ENCODE data around the gene PNCK.
"Not testable (repeated sequence)": the region's sequence is repeated elsewhere in the genome, so short reads cannot be mapped to it uniquely, and the experiment has no call there.

The PNCK gene

DNA sequence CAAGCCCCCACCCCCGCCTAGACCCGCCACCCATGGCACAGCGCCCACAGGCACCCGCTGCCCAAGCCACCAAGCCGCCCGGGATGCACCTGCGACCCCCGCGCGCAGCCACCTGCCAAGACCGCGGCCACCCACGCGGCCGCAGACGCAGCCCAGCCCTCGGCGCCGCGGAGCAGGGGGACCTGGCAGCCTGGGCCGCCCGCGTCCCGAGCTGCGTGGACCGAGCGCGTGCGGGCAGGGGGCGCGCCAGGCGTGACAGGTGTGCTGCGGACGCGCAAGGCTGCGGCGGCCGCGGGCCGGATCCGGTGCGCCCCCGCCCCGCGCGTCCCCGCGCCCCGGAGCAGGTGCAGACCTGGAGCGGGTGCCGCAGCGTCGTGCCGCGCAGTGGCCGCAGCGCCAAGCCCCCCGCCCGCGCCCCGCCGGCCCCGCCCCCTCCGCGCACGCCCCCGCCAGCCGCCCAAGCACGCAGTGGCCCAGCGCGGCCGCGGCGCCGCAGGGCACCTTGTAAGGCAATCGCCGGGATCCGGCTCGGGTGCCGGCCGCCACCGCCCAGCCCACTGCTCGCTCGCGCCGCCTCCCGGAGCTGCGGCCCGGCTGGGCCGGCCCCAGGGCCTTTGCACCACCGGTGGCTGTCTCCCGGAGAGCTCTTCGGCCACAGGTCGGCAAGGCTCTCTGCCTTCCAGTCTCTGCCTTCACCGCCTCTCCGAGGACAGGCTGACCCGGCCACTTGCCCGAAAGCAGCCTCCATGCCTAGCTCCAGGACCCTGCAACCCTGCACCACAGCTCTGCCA is at the start of gene PNCK:
TSS of gene PNCK (minus strand) at position 386 of the 791 bp plus-strand sequence. CDS start 737 bp downstream, outside the sequence.
- in situ Hi-C loops (cut with MboI; ENCODE audit: low sequenced_read_pairs): loop anchor here (25.0 kb wide), 1 partner anchor 711 kb away; no protein-coding TSS in a partner anchor

- in situ Hi-C loops (cut with MboI; ENCODE audit: low sequenced_read_pairs): no loop called here
Observed at GRCh38 chrX:153722704-153723350, 49.2 kb upstream of the PNCK start.

DNA sequence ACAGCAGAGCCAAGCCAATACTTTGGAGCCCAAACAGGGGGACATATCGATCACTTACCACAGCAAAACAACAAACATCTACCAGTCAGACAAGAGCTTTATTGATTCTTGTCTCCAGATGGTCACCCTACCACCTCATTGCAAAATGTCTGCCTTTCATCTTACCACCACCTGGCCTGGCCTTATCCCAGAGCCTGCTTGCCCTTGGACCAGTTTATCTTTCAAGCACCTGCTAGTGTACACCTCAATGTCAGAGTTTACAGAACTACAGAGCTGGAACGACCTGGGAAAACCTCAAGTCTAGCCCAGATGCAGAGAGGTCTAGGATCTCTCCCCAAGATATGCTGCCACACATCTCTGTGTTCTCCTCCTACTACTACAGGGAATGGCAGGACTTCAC is 46.1 kb upstream of the PNCK start:
- in situ Hi-C loops (cut with MboI; ENCODE audit: low sequenced_read_pairs): no loop called here

GRCh38 chrX:153719238-153719637 is 45.6 kb upstream of the PNCK start:
- in situ Hi-C loops (cut with MboI; ENCODE audit: low sequenced_read_pairs): no loop called here

DNA sequence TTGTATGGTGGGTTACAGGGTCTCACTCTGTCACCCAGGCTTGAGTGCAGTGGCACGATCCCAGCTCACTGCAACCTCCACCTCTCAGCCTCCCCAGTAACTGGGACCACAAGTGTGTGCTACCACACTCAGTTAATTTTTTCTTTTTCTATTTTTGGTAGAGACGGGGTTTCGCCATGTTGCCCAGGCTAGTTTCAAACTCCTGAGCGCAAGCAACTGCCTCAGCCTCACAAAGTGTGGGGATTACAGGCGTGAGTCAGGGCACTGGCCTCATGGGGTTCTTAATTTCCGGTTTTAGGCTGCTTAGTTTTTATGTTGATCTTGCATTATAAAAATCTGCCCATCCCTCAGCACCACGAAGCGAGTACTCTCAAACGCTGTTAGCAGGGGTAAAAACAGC is 43.8 kb upstream of the PNCK start:
- in situ Hi-C loops (cut with MboI; ENCODE audit: low sequenced_read_pairs): no loop called here

- in situ Hi-C loops (cut with MboI; ENCODE audit: low sequenced_read_pairs): no loop called here
Observed at GRCh38 chrX:153714256-153714655, 40.6 kb upstream of the PNCK start.

DNA sequence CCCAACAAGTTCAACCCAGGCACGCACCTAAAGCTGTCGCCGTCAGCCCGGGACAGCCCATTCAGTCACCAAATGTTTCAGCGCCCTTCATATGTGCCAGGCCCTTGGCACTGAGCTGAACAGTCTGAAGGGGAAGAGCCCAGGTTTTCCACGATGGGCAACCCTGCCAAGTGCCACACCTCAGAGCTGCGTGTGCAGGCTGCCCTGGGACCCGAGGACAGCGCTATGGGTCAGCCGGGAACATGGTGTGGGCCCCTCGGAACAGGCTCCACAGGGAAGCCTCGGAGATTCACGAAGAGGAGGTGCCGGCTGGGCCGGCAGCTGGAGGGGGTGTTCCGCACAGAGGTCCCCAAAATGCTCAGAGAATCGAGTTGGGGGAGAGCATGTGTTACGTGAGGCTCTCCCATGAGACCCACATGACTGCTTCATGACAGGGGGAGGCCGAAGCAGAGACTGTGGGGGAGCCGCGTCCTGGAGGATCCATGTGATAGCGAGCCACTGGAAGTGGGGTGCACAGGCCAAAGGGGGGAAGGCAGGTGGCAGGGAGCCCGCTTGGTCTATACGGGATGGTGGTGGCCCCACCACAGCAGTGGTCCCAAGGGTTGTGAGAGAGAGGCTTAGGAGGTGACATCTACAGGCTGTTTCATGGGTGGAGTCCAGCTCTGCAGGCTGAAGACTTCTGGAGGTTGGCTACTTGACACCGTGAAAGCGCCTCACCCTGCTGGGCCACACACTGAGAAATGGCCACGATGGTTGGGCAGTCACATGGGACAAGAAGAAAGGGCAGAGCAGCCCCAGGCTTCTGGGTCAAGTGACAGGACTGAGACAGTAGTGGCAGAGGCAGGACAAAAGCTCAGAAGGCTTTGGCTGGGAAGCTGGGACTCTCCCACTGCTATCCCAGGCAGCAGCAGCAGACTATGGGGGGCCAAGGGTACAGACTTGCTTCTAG is 36.4 kb upstream of the PNCK start:
- in situ Hi-C loops (cut with MboI; ENCODE audit: low sequenced_read_pairs): no loop called here

DNA sequence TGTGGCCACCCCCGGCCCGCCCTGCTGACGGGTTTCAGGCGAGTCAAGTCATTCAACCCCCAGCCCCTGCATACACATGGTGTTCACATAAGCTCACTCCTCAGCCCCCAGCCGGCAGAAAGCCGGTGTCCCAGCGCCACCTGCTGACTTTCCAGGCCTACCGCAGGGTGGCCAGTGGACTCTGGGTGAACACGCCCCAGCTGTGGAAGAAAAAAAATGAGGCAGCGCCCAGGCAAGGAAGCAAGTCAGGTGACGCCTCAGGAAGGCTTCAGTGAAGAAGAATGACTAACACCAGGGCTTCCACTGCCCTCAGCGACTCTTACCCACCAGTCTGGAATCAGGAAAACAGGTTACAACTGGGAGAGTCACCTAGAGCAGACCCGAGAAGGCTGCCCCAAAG is 34.8 kb upstream of the PNCK start:
- in situ Hi-C loops (cut with MboI; ENCODE audit: low sequenced_read_pairs): no loop called here

GRCh38 chrX:153707406-153707805 is 33.8 kb upstream of the PNCK start:
- in situ Hi-C loops (cut with MboI; ENCODE audit: low sequenced_read_pairs): no loop called here

- in situ Hi-C loops (cut with MboI; ENCODE audit: low sequenced_read_pairs): no loop called here
Observed at GRCh38 chrX:153706799-153707198, 33.2 kb upstream of the PNCK start.

GRCh38 chrX:153705403-153706060 is 31.9 kb upstream of the PNCK start:
- in situ Hi-C loops (cut with MboI; ENCODE audit: low sequenced_read_pairs): not testable (repeated sequence)

DNA sequence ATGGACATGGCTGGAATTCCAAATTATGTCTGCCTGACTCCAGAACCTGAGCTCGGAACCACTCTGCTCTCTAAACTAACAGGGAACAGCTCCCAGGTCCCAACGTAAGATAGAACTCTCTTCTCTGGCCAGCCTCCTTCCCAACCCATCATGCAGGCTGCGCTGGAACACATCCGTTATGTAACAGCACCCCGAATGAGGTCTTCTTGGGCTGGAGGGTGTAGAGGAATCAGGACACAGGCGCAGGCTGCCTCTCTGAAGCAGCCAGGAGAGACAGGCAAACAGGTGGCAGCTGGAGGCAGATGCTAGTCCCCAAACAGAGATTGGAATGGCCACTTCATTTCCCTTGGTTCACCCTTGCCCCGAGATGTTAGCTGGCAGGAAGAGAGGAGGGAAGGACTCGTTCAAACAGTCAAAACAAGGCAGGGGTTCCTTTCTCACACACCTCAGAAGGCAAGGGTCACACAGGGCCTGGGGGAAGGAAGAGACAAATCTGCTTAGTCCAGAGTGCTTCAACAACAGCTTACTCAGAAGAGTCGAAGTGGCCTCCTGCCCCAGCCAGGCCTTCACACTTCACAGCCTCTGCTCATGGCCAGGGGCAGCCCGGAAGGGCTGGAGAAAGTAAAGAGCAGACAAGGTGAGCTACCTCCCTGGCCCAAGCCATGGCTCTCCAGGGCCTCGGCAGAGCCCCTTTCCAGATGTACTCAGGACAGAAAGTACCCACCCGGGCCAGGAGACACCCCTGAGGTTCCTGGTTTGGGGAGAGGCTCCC is 31.2 kb upstream of the PNCK start:
- in situ Hi-C loops (cut with MboI; ENCODE audit: low sequenced_read_pairs): not testable (repeated sequence)

- in situ Hi-C loops (cut with MboI; ENCODE audit: low sequenced_read_pairs): no loop called here
Observed at GRCh38 chrX:153704021-153704526, 30.5 kb upstream of the PNCK start.

DNA sequence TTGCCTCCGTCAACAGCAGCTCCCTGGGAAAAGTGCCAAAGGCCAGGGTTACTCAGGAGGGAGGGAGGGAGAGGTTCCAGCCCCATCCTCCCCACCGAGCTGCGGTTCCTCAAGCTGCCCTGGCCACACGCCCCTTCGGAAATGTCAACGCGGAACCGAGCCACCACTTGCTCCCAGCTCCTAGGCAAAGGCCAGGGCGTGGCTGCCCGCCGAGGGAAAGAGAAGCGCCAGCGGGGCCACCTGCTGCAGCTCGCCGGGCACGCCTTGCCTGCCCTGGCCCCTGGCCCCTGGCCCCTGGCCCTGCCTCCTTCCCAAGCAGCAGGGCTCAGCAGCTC is 29.4 kb upstream of the PNCK start:
- in situ Hi-C loops (cut with MboI; ENCODE audit: low sequenced_read_pairs): no loop called here

GRCh38 chrX:153702336-153703035 is 28.9 kb upstream of the PNCK start:
- in situ Hi-C loops (cut with MboI; ENCODE audit: low sequenced_read_pairs): no loop called here

DNA sequence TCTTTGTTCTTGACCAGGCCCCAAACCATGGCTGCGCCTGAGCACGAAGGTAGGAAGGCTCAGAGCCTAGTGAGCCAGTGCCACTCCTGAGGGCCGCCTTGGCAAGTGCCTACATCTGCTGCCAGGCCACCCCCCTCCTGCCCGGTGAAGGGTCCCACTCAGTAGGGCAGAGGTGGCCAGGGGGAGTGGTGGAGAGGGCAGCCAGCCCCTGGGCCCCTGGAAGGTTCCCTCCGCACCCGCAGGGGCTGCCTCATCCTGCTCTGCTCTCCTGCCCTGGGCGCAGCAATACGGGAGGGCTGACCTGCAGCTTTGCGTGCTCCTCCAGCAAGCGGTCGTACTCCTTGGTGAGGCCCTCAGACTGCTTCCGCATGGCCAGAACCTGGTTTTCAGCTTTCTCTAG is 28.1 kb upstream of the PNCK start:
- in situ Hi-C loops (cut with MboI; ENCODE audit: low sequenced_read_pairs): no loop called here

DNA sequence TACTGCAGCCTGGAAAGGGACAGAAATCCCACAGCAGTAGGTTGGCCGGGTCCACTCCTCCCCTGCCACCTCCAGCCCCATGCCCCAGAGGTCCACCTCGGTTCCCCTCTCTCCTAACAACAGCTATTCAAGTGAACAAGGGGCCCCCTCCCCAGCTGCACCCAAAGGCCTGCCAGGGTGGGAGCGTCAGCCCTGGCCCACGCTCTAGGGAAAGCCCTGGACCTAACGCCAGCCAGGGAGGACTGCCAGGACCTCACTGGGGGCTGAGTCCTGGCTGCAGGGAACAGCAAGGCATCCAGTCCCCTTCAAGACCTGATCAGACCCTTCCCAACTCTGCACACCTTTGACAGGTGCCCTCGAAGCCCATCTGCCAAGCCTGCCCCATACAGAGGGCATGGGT is 27.4 kb upstream of the PNCK start:
- in situ Hi-C loops (cut with MboI; ENCODE audit: low sequenced_read_pairs): no loop called here

DNA sequence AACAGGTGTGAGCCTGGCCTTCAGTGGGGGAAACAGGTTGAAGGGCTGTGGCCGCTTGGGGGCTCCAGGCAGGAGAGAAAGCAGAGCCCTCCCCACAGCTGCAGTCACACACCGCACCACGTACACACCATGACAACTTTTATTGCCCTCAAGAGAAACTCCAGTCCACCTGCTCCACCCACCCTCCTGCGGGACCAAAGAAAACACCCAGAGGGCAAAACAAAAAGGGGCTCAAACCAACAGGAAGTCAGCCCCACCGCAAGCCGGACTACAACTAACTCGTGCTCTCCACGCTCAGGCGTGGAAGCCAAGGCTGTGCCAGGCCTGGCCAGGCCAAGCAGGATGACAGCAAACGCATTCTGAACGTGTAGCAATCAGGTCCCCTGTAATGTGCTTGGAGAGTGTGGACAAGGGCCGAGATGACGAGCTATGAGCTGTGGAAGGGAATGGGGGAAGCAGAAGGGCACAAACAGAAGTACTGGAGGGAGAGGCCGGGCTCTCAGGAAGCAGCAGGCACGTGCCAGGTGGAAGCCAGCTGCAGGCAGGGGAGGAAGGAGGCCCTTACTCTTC is 26.8 kb upstream of the PNCK start:
- in situ Hi-C loops (cut with MboI; ENCODE audit: low sequenced_read_pairs): no loop called here

DNA sequence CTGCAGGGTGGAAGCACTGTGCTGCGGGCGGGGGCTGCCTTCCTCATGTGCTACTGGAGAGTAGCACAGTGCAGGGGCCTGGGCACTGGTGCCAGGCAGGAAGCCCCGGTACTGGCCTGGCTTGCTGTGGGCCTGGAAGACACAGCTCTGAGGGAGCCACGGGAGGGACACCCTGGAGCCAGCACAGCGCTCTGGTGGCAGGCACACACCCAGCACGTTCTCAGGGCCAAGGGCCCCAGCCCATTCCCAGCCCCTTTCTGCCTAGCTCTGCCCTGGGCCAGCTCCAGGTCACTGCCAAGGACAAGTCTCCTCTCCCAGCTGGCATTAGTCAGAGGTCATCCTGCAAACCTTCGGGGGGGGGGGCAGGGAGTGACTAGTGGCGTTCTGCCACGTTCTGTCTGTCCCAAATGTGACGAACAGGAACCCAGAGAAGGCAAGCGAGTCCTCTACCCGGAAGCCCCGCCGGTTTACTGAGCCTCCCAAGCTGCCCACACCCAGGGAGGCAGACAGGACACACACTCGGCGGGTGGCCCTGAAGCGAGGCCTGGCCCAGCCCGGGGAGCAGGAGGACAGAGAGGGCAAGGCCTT is 26.3 kb upstream of the PNCK start:
- in situ Hi-C loops (cut with MboI; ENCODE audit: low sequenced_read_pairs): not testable (repeated sequence)

Data from HL-60/S4 treated with phorbol 12-myristate 13-acetate at 8.2 ng/mL for 4 days and 3 days (cell line).